ENCODE measurements around the gene PGBD5.

DNA sequence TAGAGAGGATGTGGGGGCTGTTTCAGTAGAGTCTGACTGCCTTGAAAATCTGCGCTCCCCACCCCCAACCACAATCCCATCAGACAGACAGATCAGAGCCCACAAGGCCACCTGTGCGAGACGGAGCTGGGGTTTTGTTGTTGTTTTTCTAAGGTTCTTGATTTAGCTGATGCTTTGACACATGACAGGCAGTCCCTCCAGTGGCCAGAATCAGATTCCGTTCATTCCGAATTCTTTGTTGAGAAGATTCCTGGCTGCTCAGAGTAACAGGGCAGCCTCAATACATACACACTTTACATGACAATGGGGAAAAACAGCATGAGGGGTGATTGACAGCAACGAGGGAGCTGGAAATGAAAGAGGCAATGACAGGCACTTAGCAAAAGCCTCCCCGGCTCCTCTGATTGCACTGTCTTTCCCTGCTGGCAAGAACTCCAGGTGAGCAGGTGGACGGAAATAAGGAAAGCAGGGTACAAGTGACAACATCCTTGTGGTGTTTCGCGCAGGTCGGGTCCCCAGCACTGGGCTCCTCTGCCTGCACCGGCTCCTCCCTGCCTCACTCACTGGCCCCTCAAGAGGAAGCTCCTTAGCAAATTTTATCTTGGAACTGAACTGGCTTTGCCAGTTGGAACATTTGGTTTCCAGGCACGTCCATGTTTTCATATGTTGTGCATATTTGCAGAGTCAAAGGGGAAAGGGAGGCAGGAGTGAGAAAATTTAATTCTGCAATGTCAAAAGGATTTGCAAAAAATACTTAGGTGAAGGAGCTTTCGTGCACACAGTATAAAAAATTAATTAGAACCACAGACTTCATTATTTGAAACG is 148.7 kb downstream of the PGBD5 start:
- TF ChIP-seq EZH2phosphoT487 (IDR thresholded peaks at IDR 0.05; ENCODE audit: borderline replicate concordance, low read depth, low read length) = no peak
- TF ChIP-seq, protein P1, sequence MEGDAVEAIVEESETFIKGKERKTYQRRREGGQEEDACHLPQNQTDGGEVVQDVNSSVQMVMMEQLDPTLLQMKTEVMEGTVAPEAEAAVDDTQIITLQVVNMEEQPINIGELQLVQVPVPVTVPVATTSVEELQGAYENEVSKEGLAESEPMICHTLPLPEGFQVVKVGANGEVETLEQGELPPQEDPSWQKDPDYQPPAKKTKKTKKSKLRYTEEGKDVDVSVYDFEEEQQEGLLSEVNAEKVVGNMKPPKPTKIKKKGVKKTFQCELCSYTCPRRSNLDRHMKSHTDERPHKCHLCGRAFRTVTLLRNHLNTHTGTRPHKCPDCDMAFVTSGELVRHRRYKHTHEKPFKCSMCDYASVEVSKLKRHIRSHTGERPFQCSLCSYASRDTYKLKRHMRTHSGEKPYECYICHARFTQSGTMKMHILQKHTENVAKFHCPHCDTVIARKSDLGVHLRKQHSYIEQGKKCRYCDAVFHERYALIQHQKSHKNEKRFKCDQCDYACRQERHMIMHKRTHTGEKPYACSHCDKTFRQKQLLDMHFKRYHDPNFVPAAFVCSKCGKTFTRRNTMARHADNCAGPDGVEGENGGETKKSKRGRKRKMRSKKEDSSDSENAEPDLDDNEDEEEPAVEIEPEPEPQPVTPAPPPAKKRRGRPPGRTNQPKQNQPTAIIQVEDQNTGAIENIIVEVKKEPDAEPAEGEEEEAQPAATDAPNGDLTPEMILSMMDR (conservative IDR thresholded peaks at IDR 0.05; ENCODE audit: low read length) = peak; percentile 41

Data from OCI-LY7 (cell line).